Heart left ventricle (tissue), 16 donors: ENCODE measurements around the gene KIF16B. TPM values are rescaled to one million over a fixed set of nuclear protein-coding genes. Genes with fewer than 3 reads are reported as not detected.

Experiments used
- ATAC-seq, 4 donors: fragments of 200-7000 bp; cut with Tn5 transposase; one replicate each; pipeline ENCODE4 v1.9.1; 2020 to 2022; ENCODE audit warnings: moderate library complexity in 4 of 4, mild to moderate bottlenecking in 3 of 4, moderate number of reproducible peaks in 1 of 4
- DNase-seq, 5 donors: peaks; one replicate each; pipeline ENCODE4 v3.0.0-alpha.2; 2020
- H3K27ac ChIP-seq, 12 donors: fragments of 200-600 bp; sonication (generic) in 4 of 12; one replicate each; pipeline versions ENCODE4 v1.5.0 to v1.8.0; 2016 to 2022; ENCODE audit warnings: mild to moderate bottlenecking in 2 of 12
- H3K27me3 ChIP-seq, 9 donors: fragments of 200-600 bp; sonication (generic) in 2 of 9; one replicate each; pipeline versions ENCODE4 v1.5.1 to v1.8.0; 2016 to 2022; ENCODE audit warnings: mild to moderate bottlenecking in 3 of 9
- H3K36me3 ChIP-seq, 9 donors: fragments of 200-600 bp; sonication (generic) in 2 of 9; one replicate each; pipeline versions ENCODE4 v1.5.0 to v1.8.0; 2018 to 2022; ENCODE audit warnings: mild to moderate bottlenecking in 2 of 9
- H3K4me1 ChIP-seq, 12 donors: fragments of 200-600 bp; sonication (generic) in 4 of 12; one replicate each; pipeline versions ENCODE4 v1.5.0 to v1.8.0; 2016 to 2022; ENCODE audit warnings: mild to moderate bottlenecking in 3 of 12
- H3K4me3 ChIP-seq, 12 donors: fragments of 200-600 bp; sonication (generic) in 4 of 12; one replicate each; pipeline versions ENCODE4 v1.5.0 to v1.8.0; 2017 to 2022; ENCODE audit warnings: mild to moderate bottlenecking in 9 of 12, moderate library complexity in 4 of 12
- H3K9me3 ChIP-seq, 12 donors: fragments of 200-600 bp; sonication (generic) in 4 of 12; one replicate each; pipeline versions ENCODE4 v1.5.0 to v1.8.0; 2016 to 2022; ENCODE audit warnings: mild to moderate bottlenecking in 1 of 12
- CTCF ChIP-seq, 12 donors: fragments of 200-600 bp; sonication (generic) in 4 of 12; IDR thresholded peaks; one replicate each; pipeline versions ENCODE4 v1.5.0 to v1.8.0; 2018 to 2022; ENCODE audit warnings: antibody characterized with exemption in 12 of 12, mild to moderate bottlenecking in 5 of 12
- POLR2A ChIP-seq, 2 donors: fragments of 450-650 bp; IDR thresholded peaks; one replicate each; pipeline ENCODE4 v1.6.1; 2017; ENCODE audit warnings: antibody characterized with exemption in 2 of 2, mild to moderate bottlenecking in 2 of 2, moderate library complexity in 2 of 2
- WGBS, 4 donors: extraction: QIAGEN DNeasy Blood & Tissue Kit in 2 of 4; methylation state at CpG; one replicate each; pipeline versions ENCODE4 v1.1.5 to v1.1.7; 2013 to 2018; 5-methylcytosine and 5-hydroxymethylcytosine counted together
- intact Hi-C, 10 donors: fragments of 100-400 bp; cut with DNase I; formaldehyde crosslinking; loops; one replicate each; pipeline versions ENCODE4 v1.11.1 to v1.14.2; 2022
- polyA plus RNA-seq, 2 donors: library from polyadenylated mRNA; stranded (reverse); fragments of 200-250 nt; gene quantifications; one replicate each; pipeline ENCODE4 v1.2.3, GENCODE V29; 2013
- total RNA-seq, 9 donors: library from RNA; depleted of rRNA in 2 of 9; stranded (reverse); fragments of >200 nt in 2 of 9; fragmentation: NEBNext Ultra II Directional in 3 of 9; extraction: Animal tissue kit (Norgen Biotek cat#: 25700) in 3 of 9; gene quantifications; one replicate each; pipeline versions ENCODE4 v1.1.0 to v1.2.4, GENCODE V29; 2016 to 2023
- donor health status: ischemic (EF 13 %, LVEDD 7.1; RV severe dilation, severe dysfunction).
- donor health status: healthy with polysubstance abuse.
- donor health status: DM: no; HTN: yes; CAD: no.
- donor health status: DM: no; HTN: no; CAD: no.
- donor health status: ischemic (EF 25% LVEDD 6.9; RV normal size, moderate dysfunction).
- donor health status: ischemic (EF 25% LVEDD 5.7; RV mildly dilated, moderate dysfunction).
- donor health status: healthy.
- donor health status: DM: yes; HTN: yes; CAD: no.
- donor health status: ischemic (EF 35%, LVEDD 5.7; RV mildly dilated, moderate dysfunction).
- donor health status: nonischemic (EF 11% LVEDD 7.7; RV severe dilation, severe dysfunction).
- donor health status: DM: yes; HTN: yes; CAD: no.
- donor health status: PGD.
- donor health status: ischemic (EF 29% LVEDD 5.4; RV normal size, mild dysfunction).
- donor health status: nonischemic (EF 23%, LVEDD 6.1; RV moderate dilation, normal function).

KIF16B gene
- total and polyA plus RNA-seq, 11 donors: 8.8 to 31.8 (median 17.8) TPM

- Histone ChIP-seq H3K9me3 (peaks cover 0 to 28% (median 12%) of the 10 kb centered on the region in 12 donors), H3K36me3 (peaks cover 0 to 9% (median 0%) of the 10 kb centered on the region in 9 donors), H3K4me1 (no peaks in the 10 kb centered on the region), H3K27ac (no peak overlapping the region), H3K27me3 (no peaks in the 10 kb centered on the region), H3K4me3 (no peak overlapping the region)
- TF ChIP-seq POLR2A (IDR thresholded peaks at IDR 0.05) (no peak), CTCF (IDR thresholded peaks at IDR 0.05) (no peak)
- DNase-seq (no peak), ATAC-seq (no peak)
- 78 to 96% (median 92%) methylated on average over 1 of the region's 1 CpG for WGBS, 4 donors
- intact Hi-C loops: no loop called here
These were observed 160.3 kb downstream of the KIF16B start for GRCh38 chr20:16412906-16413305.

GRCh38 chr20:16411361-16411760 lies 161.9 kb downstream of the KIF16B start:
- Histone ChIP-seq H3K9me3 (peaks cover 0 to 28% (median 12%) of the 10 kb centered on the region in 12 donors), H3K27ac (no peak overlapping the region), H3K36me3 (peaks cover 0 to 9% (median 0%) of the 10 kb centered on the region in 9 donors), H3K4me3 (no peak overlapping the region), H3K4me1 (no peaks in the 10 kb centered on the region), H3K27me3 (no peaks in the 10 kb centered on the region)
- intact Hi-C loops: no loop called here
- ATAC-seq: no peak
- WGBS, 4 donors: 93 to 100% (median 97%) methylated on average over 3 of the region's 3 CpGs
- no peak for DNase-seq
- TF ChIP-seq CTCF (IDR thresholded peaks at IDR 0.05) (no peak), POLR2A (IDR thresholded peaks at IDR 0.05) (no peak)

GRCh38 chr20:16410626-16411025 lies 162.6 kb downstream of the KIF16B start:
- H3K36me3 ChIP-seq: peaks cover 0 to 15% (median 0%) of the 10 kb centered on the region in 9 donors
- intact Hi-C loops: no loop called here
- DNase-seq (no peak), ATAC-seq (no peak)
- peaks cover 0 to under 1% (median 0%) of the 10 kb centered on the region in 12 donors for H3K4me1 ChIP-seq
- H3K27me3 ChIP-seq: no peaks in the 10 kb centered on the region
- TF ChIP-seq CTCF (IDR thresholded peaks at IDR 0.05) (no peak), POLR2A (IDR thresholded peaks at IDR 0.05) (no peak)
- H3K27ac ChIP-seq: no peak overlapping the region
- peaks cover 0 to 28% (median 12%) of the 10 kb centered on the region in 12 donors for H3K9me3 ChIP-seq
- no peak overlapping the region for H3K4me3 ChIP-seq
- 96 to 100% (median 97%) methylated on average over 3 of the region's 3 CpGs for WGBS, 4 donors

GRCh38 chr20:16408981-16409380 lies 164.3 kb downstream of the KIF16B start:
- WGBS, 4 donors: 95 to 99% (median 97%) methylated on average over 1 of the region's 1 CpG
- Histone ChIP-seq H3K4me3 (no peak overlapping the region), H3K36me3 (peaks cover 0 to 23% (median 10%) of the 10 kb centered on the region in 9 donors), H3K27ac (no peak overlapping the region), H3K9me3 (peaks cover 0 to 28% (median 12%) of the 10 kb centered on the region in 12 donors), H3K4me1 (peaks cover 0 to 8% (median 0%) of the 10 kb centered on the region in 12 donors), H3K27me3 (no peaks in the 10 kb centered on the region)
- DNase-seq: no peak
- ATAC-seq: no peak
- TF ChIP-seq POLR2A (IDR thresholded peaks at IDR 0.05) (no peak), CTCF (IDR thresholded peaks at IDR 0.05) (no peak)
- intact Hi-C loops: no loop called here
